Measurements from ENCODE around the gene DAPP1.

- no peak for TF ChIP-seq POLR2A (IDR thresholded peaks at IDR 0.05)
- no peak for TF ChIP-seq CTCF (IDR thresholded peaks at IDR 0.05)
- TF ChIP-seq EP300 (IDR thresholded peaks at IDR 0.05), result no peak
- no peak for TF ChIP-seq POLR2AphosphoS5 (IDR thresholded peaks at IDR 0.05)
Observed at GRCh38 chr4:99852199-99852749, 35.6 kb downstream of the DAPP1 start.

All from gastroesophageal sphincter (tissue), 3 donors.